SKM-1 (cell line): ENCODE measurements around the gene PRRC1.

ENCODE experiments used
- DNase-seq: peaks from one replicate; lab custom pipeline; 2025; ENCODE audit not compliant: unreplicated experiment; lab: John Stamatoyannopoulos, UW

Gene PRRC1

GRCh38 chr5:127574852-127575679 is 57.6 kb downstream of the PRRC1 start:
- DNase-seq: no peak

- DNase-seq: no peak
Measured at GRCh38 chr5:127577458-127577857, 60.0 kb downstream of the PRRC1 start.

- no peak for DNase-seq
Measured at GRCh38 chr5:127580731-127581130, 63.3 kb downstream of the PRRC1 start.

- DNase-seq: no peak
Measured at GRCh38 chr5:127581450-127581849, 64.0 kb downstream of the PRRC1 start.

GRCh38 chr5:127582773-127583370 is 65.4 kb downstream of the PRRC1 start:
- DNase-seq: no peak

- no peak for DNase-seq
Measured at GRCh38 chr5:127583866-127584265, 66.4 kb downstream of the PRRC1 start.

- no peak for DNase-seq
Measured at GRCh38 chr5:127585661-127586060, 68.2 kb downstream of the PRRC1 start.

- DNase-seq: no peak
Measured at GRCh38 chr5:127586066-127586770, 68.8 kb downstream of the PRRC1 start.

GRCh38 chr5:127586811-127587210 is 69.4 kb downstream of the PRRC1 start:
- DNase-seq: no peak

- DNase-seq: no peak
Measured at GRCh38 chr5:127587246-127587917, 69.9 kb downstream of the PRRC1 start.

GRCh38 chr5:127588368-127588767 is 70.9 kb downstream of the PRRC1 start:
- DNase-seq: no peak

GRCh38 chr5:127589309-127590030 is 72.0 kb downstream of the PRRC1 start:
- no peak for DNase-seq

GRCh38 chr5:127590156-127590722 is 72.8 kb downstream of the PRRC1 start:
- no peak for DNase-seq

GRCh38 chr5:127595484-127596368 is 78.3 kb downstream of the PRRC1 start:
- no peak for DNase-seq

GRCh38 chr5:127596501-127596900 is 79.1 kb downstream of the PRRC1 start:
- DNase-seq: no peak

GRCh38 chr5:127599320-127599719 is 81.9 kb downstream of the PRRC1 start:
- no peak for DNase-seq

GRCh38 chr5:127599847-127600246 is 82.4 kb downstream of the PRRC1 start:
- DNase-seq: no peak

- DNase-seq: no peak
Measured at GRCh38 chr5:127601111-127601510, 83.7 kb downstream of the PRRC1 start.

GRCh38 chr5:127601601-127602000 is 84.2 kb downstream of the PRRC1 start:
- DNase-seq: no peak
